ENCODE results near the gene SLC27A1.

DNA sequence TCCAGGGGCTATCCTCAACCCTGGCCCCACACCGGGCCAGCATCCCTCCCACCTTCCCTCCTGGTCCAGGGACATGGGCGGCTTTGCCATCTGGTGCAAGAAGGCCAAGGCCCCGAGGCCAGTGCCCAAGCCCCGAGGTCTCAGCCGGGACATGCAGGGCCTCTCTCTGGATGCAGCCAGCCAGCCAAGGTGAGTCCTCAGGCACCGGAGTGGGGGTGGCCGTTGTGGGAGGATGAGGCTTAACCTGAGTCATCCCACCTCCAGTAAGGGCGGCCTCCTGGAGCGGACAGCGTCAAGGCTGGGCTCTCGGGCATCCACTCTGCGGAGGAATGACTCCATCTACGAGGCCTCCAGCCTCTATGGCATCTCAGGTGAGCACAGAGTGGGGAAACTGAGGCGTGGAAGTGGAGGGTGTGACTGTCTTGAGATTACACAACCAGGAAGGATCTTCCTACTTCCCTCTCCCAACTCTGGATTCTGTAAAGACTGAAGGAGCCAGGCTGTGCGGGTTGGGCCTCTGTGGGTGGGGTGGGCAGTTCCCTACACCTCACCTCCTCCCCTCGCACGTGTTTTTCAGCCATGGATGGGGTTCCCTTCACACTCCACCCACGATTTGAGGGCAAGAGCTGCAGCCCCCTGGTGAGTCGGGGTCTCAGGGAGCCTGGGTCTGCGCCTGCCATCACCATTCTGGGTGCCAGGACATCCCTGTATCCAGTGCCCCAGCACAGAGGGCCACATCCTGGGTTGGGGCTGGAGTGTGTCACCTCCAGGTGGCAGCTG lies 46.7 kb upstream of the SLC27A1 start:
- TF ChIP-seq, protein P1, sequence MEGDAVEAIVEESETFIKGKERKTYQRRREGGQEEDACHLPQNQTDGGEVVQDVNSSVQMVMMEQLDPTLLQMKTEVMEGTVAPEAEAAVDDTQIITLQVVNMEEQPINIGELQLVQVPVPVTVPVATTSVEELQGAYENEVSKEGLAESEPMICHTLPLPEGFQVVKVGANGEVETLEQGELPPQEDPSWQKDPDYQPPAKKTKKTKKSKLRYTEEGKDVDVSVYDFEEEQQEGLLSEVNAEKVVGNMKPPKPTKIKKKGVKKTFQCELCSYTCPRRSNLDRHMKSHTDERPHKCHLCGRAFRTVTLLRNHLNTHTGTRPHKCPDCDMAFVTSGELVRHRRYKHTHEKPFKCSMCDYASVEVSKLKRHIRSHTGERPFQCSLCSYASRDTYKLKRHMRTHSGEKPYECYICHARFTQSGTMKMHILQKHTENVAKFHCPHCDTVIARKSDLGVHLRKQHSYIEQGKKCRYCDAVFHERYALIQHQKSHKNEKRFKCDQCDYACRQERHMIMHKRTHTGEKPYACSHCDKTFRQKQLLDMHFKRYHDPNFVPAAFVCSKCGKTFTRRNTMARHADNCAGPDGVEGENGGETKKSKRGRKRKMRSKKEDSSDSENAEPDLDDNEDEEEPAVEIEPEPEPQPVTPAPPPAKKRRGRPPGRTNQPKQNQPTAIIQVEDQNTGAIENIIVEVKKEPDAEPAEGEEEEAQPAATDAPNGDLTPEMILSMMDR (IDR thresholded peaks at IDR 0.05; ENCODE audit: insufficient read depth, low read depth, low read length) = no peak
- no peak for TF ChIP-seq EZH2 (IDR thresholded peaks at IDR 0.05; ENCODE audit: insufficient read depth, low read length)
